HepG2 (cell line): ENCODE results near the gene ITGAV. TPM values are rescaled to one million over a fixed set of nuclear protein-coding genes. Genes with fewer than 3 reads are reported as not detected.

Source experiments
- ATAC-seq: fragments of 200-7000 bp; cut with Tn5 transposase; 3 replicates; pipeline ENCODE4 v1.9.1; 2020; ENCODE audit warnings: mild to moderate bottlenecking, moderate library complexity
- BruUV-seq: library from RNA; stranded (reverse); fragments of 400-500 nt; replicated peaks from 2 replicates; lab custom pipeline; 2021; lab: Mats Ljungman, UMichigan
- CTCF ChIA-PET: fragments of 300-600 bp; formaldehyde crosslinking; extraction: SDS; loops from one replicate; lab custom pipeline; 2021; ENCODE audit warnings: low total read pairs, inconsistent platforms, low intra/inter-chr PET ratio; lab: Yijun Ruan, JAX
- POLR2A ChIA-PET: fragments of 350-600 bp; sonication (Branson Sonifier 250); formaldehyde crosslinking; loops from one replicate; lab custom pipeline; 2020; ENCODE audit warnings: antibody characterized with exemption, inconsistent platforms; lab: Yijun Ruan, JAX
- DNase-seq: peaks from one replicate; pipeline ENCODE4 v3.0.0-alpha.2; 2015; ENCODE audit warnings: low spot score
- FAIRE-seq: peaks from 3 replicates; lab custom pipeline; 2011; peaks lifted over from hg19 to GRCh38; lab: Jason Lieb, UNC
- H2AFZ ChIP-seq: one replicate; pipeline ENCODE4 v1.6.1; 2011; ENCODE audit warnings: low read length, inconsistent platforms
- H3K27ac ChIP-seq: fragments of 300-600 bp; 3 replicates; pipeline ENCODE4 v1.8.0; 2011; ENCODE audit warnings: mixed run types, mild to moderate bottlenecking, mixed read lengths, low read length, inconsistent platforms; ENCODE audit not compliant: insufficient read depth; ENCODE audit errors: extremely low read length
- H3K27me3 ChIP-seq, 2 experiments: fragments of 200-600 bp in 1 of 2; 2 replicates in 1 of 2; 3 replicates in 1 of 2; pipeline versions ENCODE4 v1.6.0 to v1.8.0; 2011; ENCODE audit warnings: low read length in 2 of 2, mild to moderate bottlenecking in 2 of 2, moderate library complexity in 2 of 2, inconsistent platforms in 1 of 2; ENCODE audit not compliant: insufficient read depth in 2 of 2, control insufficient read depth in 1 of 2
- H3K36me3 ChIP-seq, 2 experiments: fragments of 200-600 bp in 1 of 2; replicated peaks in 1 of 2; 2 replicates in 1 of 2; 3 replicates in 1 of 2; pipeline versions ENCODE4 v1.5.1 to v1.8.0; 2011; ENCODE audit warnings: low read length in 2 of 2, inconsistent platforms in 1 of 2; ENCODE audit not compliant: insufficient read depth in 2 of 2, control insufficient read depth in 1 of 2
- H3K4me1 ChIP-seq: 2 replicates; pipeline ENCODE4 v1.5.1; 2012; ENCODE audit warnings: low read length, inconsistent platforms; ENCODE audit not compliant: insufficient read depth
- H3K4me2 ChIP-seq: 2 replicates; pipeline ENCODE4 v1.6.0; 2011; ENCODE audit warnings: low read depth, low read length, inconsistent platforms
- H3K4me3 ChIP-seq, 3 experiments: fragments of 200-600 bp in 1 of 3; sonication (generic), shearing (Covaris generic) in 1 of 3; replicated peaks in 1 of 3; 2 replicates each; pipeline ENCODE4 v1.5.1; 2011 to 2016; ENCODE audit warnings: low read length in 3 of 3, inconsistent platforms in 2 of 3, low read depth in 2 of 3, mild to moderate bottlenecking in 2 of 3, control low read depth in 1 of 3, mixed read lengths in 1 of 3; ENCODE audit not compliant: insufficient read depth in 1 of 3
- H3K79me2 ChIP-seq: one replicate; pipeline ENCODE4 v1.6.1; 2011; ENCODE audit warnings: low read length, inconsistent platforms; ENCODE audit not compliant: insufficient read depth
- H3K9ac ChIP-seq: 2 replicates; pipeline ENCODE4 v1.6.0; 2011; ENCODE audit warnings: mild to moderate bottlenecking, low read depth, low read length, inconsistent platforms; ENCODE audit not compliant: insufficient read depth
- H3K9me3 ChIP-seq: 2 replicates; pipeline ENCODE4 v1.5.1; 2012; ENCODE audit warnings: mild to moderate bottlenecking, low read length
- H4K20me1 ChIP-seq: 2 replicates; pipeline ENCODE4 v1.6.0; 2011; ENCODE audit warnings: inconsistent platforms, mild to moderate bottlenecking, low read length, moderate library complexity; ENCODE audit not compliant: insufficient read depth
- ARHGAP35 ChIP-seq: sonication (generic); formaldehyde crosslinking; IDR thresholded peaks from 2 replicates; pipeline ENCODE4 v1.9.0; 2022; ENCODE audit warnings: mild to moderate bottlenecking, inconsistent platforms, moderate library complexity, missing genetic modification reagents, borderline replicate concordance
- DMTF1 ChIP-seq: sonication (generic); formaldehyde crosslinking; IDR thresholded peaks from 2 replicates; pipeline ENCODE4 v1.4.0; 2020; ENCODE audit warnings: mild to moderate bottlenecking, missing genetic modification reagents
- JARID2 ChIP-seq: sonication (generic); formaldehyde crosslinking; IDR thresholded peaks from 2 replicates; pipeline ENCODE4 v1.8.1; 2023; ENCODE audit warnings: missing genetic modification reagents, inconsistent platforms; ENCODE audit not compliant: insufficient replicate concordance
- MATR3 ChIP-seq: sonication (generic); formaldehyde crosslinking; IDR thresholded peaks from 2 replicates; pipeline ENCODE4 v1.4.0; 2020; ENCODE audit warnings: missing genetic modification reagents
- MTA3 ChIP-seq: sonication (generic); formaldehyde crosslinking; IDR thresholded peaks from 2 replicates; pipeline ENCODE4 v1.4.0; 2020; ENCODE audit warnings: missing genetic modification reagents
- MTERF4 ChIP-seq: sonication (generic); formaldehyde crosslinking; IDR thresholded peaks from 2 replicates; pipeline ENCODE4 v1.8.0; 2023; ENCODE audit warnings: mild to moderate bottlenecking, missing genetic modification reagents
- NKX3-1 ChIP-seq: sonication (generic); formaldehyde crosslinking; IDR thresholded peaks from 2 replicates; pipeline ENCODE4 v1.5.0; 2020; ENCODE audit warnings: missing genetic modification reagents
- PAF1 ChIP-seq: IDR thresholded peaks from 2 replicates; pipeline ENCODE4 v1.6.1; 2016; ENCODE audit warnings: missing genetic modification reagents, missing compliant biosample characterization
- PCBP2 ChIP-seq: fragments of 200-400 bp; formaldehyde crosslinking; optimal IDR thresholded peaks from 2 replicates; pipeline ENCODE3; 2018; ENCODE audit warnings: low read length, low read depth; ENCODE audit not compliant: poor library complexity, severe bottlenecking
- SKI ChIP-seq: fragments of 450-650 bp; IDR thresholded peaks from one replicate; pipeline ENCODE4 v1.6.1; 2018; ENCODE audit warnings: mild to moderate bottlenecking; ENCODE audit not compliant: partially characterized antibody
- ZFP90 ChIP-seq: sonication (generic); formaldehyde crosslinking; IDR thresholded peaks from 2 replicates; pipeline ENCODE4 v1.8.0; 2022; ENCODE audit warnings: missing genetic modification reagents, mild to moderate bottlenecking, inconsistent platforms, borderline replicate concordance
- ZNF264 ChIP-seq: sonication (generic); formaldehyde crosslinking; IDR thresholded peaks from 2 replicates; pipeline ENCODE4 v1.4.0; 2020; ENCODE audit warnings: missing genetic modification reagents
- ZNF3 ChIP-seq: IDR thresholded peaks from 2 replicates; pipeline ENCODE4 v1.7.0; 2017; ENCODE audit warnings: inconsistent platforms
- ZNF558 ChIP-seq: sonication (generic); formaldehyde crosslinking; IDR thresholded peaks from 2 replicates; pipeline ENCODE4 v1.9.0; 2022; ENCODE audit warnings: mild to moderate bottlenecking, missing genetic modification reagents, borderline replicate concordance
- WGBS: methylation state at CpG from one replicate; pipeline ENCODE4 v1.1.6; 2017; ENCODE audit warnings: low lambda C conversion rate; 5-methylcytosine and 5-hydroxymethylcytosine counted together
- in situ Hi-C: cut with HindIII; loops from 2 replicates; pipeline ENCODE4 v1.10.0; 2017; ENCODE audit warnings: low pct_unique_long_range_greater_than_20kb; ENCODE audit not compliant: extremely low pct_ligation_motif_present
- intact Hi-C: fragments of 100-400 bp; cut with micrococcal nuclease; formaldehyde crosslinking; loops from one replicate; pipeline ENCODE4 v1.10.0; 2022; ENCODE audit not compliant: unreplicated experiment
- polyA plus RNA-seq, 8 experiments: library from polyadenylated mRNA; depleted of rRNA in 3 of 8; stranded (reverse) in 7 of 8; unstranded in 1 of 8; fragments of >200 nt; fragmentation: Illumina TruSeq in 4 of 8; extraction: Trizol in 4 of 8; gene quantifications; 2 replicates each; pipeline versions ENCODE4 v1.2.1 to v1.2.3, GENCODE V29; 2011 to 2016; ENCODE audit warnings: low read depth in 4 of 8, missing spikeins in 1 of 8, mixed read lengths in 1 of 8; ENCODE audit not compliant: insufficient read depth in 1 of 8
- total RNA-seq, 5 experiments: library from RNA; depleted of rRNA; stranded (reverse); fragments of >200 nt; fragmentation: Illumina TruSeq; extraction: Trizol; gene quantifications; 2 replicates each; pipeline ENCODE4 v1.2.3, GENCODE V29; 2016; ENCODE audit warnings: low read depth in 1 of 5

ITGAV gene
- total and polyA plus RNA-seq, 2 of the 13 experiments (the other 11 are each of a cell fraction or from before 2014, with no cell fraction given), result 59.1 to 60.4 TPM

- H3K4me3 ChIP-seq, result peak overlapping the region; percentile 61 to 81 (median 67)
- H3K27me3 ChIP-seq, result peaks cover 5 to 49% of the 10 kb centered on the region in 2 experiments; a peak in 4 of 5 replicates
- FAIRE-seq, result no peak
- no peak overlapping the region; the same call in 1 of the 2 replicates for H3K9ac ChIP-seq
- ATAC-seq, result no peak
- in situ Hi-C loops (no loop called here), intact Hi-C loops (no loop called here)
- no peaks in the 10 kb centered on the region for H3K79me2 ChIP-seq
- H3K27ac ChIP-seq, result no peak overlapping the region
- CTCF ChIA-PET, result no interaction called here
- peak overlapping the region; percentile 100 for H3K4me2 ChIP-seq
- POLR2A ChIA-PET, result interaction anchor here (0.9 kb wide), 1 partner anchor 208 kb away, joined by 3 read pairs; the partner anchor contains the start of gene ZC3H15
- H3K9me3 ChIP-seq, result no peaks in the 10 kb centered on the region
- H3K4me1 ChIP-seq, result peaks cover 12% of the 10 kb centered on the region
- no TSS peak for BruUV-seq
- no peak overlapping the region for H2AFZ ChIP-seq
- TF ChIP-seq MTERF4 (CRISPR knock-in tag) (no peak), ZNF3 (CRISPR knock-in tag) (no peak), ZNF558 (CRISPR knock-in tag) (no peak), DMTF1 (CRISPR knock-in tag) (no peak), JARID2 (CRISPR knock-in tag) (no peak), SKI (no peak), PAF1 (CRISPR knock-in tag) (no peak), ZNF264 (CRISPR knock-in tag) (no peak), NKX3-1 (no peak), ZFP90 (no peak), ARHGAP35 (CRISPR knock-in tag) (no peak), PCBP2 (no peak), MTA3 (CRISPR knock-in tag) (no peak), MATR3 (CRISPR knock-in tag) (no peak)
- no peaks in the 10 kb centered on the region for H3K36me3 ChIP-seq
- no peak for DNase-seq
- WGBS, result 69% methylated on average over 7 of the region's 7 CpGs
- no peaks in the 10 kb centered on the region for H4K20me1 ChIP-seq
Measured at GRCh38 chr2:186693446-186693832, 103.6 kb downstream of the ITGAV start.
